ENCODE data around the gene UBE2E2. TPM values are rescaled to one million over a fixed set of nuclear protein-coding genes. Genes with fewer than 3 reads are reported as not detected.

UBE2E2 gene
- total RNA-seq, 1 experiment from 2014 or later: 45.0 TPM

DNA sequence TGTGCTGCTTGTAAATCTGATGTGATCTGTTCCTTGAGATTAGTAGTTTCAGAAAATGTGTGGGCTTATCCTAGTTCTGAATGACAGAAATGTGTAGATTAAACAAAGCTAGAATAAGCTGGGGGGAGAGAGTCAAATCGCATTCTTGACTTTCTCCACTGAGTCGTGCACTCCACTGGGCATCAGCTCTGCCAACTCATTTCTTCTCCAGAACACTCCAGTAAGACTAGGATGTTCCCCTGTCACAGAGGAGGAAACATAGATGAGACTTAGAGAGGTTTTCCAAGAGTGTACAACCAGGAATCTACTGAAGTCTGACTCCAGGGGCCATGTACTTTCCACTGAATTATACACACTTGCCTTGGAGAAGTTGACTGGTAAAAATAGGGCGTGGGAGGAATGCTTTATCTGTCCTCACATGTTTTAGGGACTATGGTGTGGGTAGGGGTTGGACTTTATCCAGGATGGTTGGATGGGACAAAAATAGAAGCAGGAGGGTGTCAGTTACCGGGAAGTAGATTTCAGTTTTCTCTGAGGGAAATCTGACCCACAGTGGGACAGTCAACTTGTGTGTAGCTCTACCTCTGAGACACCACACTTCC lies 298.2 kb downstream of the UBE2E2 start:
- DNase-seq (ENCODE audit: low read depth in 1 of 2, low spot score in 2 of 2): no peak
- no peaks in the 10 kb centered on the region for H3K4me1 ChIP-seq (replicated peaks)
- no peaks in the 10 kb centered on the region for H3K27me3 ChIP-seq (replicated peaks)
- no peak overlapping the region for H3K27ac ChIP-seq
- H3K9me3 ChIP-seq (replicated peaks): no peaks in the 10 kb centered on the region
- H3K4me3 ChIP-seq: no peak overlapping the region
- no peaks in the 10 kb centered on the region for H3K36me3 ChIP-seq

DNA sequence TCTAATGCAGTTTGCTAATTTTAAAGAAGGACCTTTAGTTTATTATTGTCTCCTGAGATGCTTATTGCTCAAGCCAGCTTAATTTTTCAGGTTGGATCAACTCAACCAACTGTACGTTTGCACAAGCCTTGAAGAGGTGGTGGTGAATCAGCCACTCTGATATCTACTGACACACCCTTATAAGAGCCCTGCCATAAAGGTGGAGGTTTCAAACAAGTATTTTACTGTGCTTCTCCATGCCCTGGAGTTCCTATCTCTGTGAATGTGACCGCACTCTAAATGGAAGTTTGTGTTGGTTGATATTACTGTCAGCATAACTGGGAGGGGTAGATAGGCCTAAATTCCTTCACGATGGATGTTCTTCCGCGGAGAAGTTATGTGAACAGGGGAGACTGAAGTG lies 305.3 kb downstream of the UBE2E2 start:
- DNase-seq (ENCODE audit: low read depth in 1 of 2, low spot score in 2 of 2): no peak
- no peaks in the 10 kb centered on the region for H3K9me3 ChIP-seq (replicated peaks)
- H3K36me3 ChIP-seq: no peaks in the 10 kb centered on the region
- H3K27ac ChIP-seq: no peak overlapping the region
- H3K4me1 ChIP-seq (replicated peaks): no peaks in the 10 kb centered on the region
- H3K27me3 ChIP-seq (replicated peaks): no peaks in the 10 kb centered on the region; the same call in 1 of the 2 replicates
- H3K4me3 ChIP-seq: no peak overlapping the region

DNA sequence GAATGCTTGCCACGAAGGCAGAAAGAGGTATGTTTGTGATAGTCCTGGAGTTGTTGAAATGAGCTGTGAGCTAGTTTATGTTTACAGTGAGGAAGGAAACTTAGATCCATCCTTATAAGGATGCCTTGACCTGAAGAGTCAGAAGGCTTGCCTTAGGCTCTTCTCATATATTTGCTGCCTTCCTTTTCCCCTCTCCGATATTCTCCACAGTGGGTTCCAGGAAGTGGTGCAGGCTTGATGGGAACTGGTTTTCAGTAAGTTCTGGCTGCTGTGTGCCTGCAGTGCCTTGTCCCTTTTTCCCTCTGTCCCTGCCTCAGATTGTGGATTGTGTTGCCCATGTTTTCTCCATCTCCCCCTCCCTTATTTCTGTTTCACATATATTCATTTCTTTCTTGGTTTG lies 315.3 kb downstream of the UBE2E2 start:
- no peak overlapping the region for H3K4me3 ChIP-seq
- peaks cover 9% of the 10 kb centered on the region; the same call in 1 of the 2 replicates for H3K4me1 ChIP-seq (replicated peaks)
- no peaks in the 10 kb centered on the region for H3K36me3 ChIP-seq
- H3K27ac ChIP-seq: no peak overlapping the region
- no peaks in the 10 kb centered on the region for H3K9me3 ChIP-seq (replicated peaks)
- DNase-seq (ENCODE audit: low read depth in 1 of 2, low spot score in 2 of 2): no peak
- no peaks in the 10 kb centered on the region for H3K27me3 ChIP-seq (replicated peaks)

DNA sequence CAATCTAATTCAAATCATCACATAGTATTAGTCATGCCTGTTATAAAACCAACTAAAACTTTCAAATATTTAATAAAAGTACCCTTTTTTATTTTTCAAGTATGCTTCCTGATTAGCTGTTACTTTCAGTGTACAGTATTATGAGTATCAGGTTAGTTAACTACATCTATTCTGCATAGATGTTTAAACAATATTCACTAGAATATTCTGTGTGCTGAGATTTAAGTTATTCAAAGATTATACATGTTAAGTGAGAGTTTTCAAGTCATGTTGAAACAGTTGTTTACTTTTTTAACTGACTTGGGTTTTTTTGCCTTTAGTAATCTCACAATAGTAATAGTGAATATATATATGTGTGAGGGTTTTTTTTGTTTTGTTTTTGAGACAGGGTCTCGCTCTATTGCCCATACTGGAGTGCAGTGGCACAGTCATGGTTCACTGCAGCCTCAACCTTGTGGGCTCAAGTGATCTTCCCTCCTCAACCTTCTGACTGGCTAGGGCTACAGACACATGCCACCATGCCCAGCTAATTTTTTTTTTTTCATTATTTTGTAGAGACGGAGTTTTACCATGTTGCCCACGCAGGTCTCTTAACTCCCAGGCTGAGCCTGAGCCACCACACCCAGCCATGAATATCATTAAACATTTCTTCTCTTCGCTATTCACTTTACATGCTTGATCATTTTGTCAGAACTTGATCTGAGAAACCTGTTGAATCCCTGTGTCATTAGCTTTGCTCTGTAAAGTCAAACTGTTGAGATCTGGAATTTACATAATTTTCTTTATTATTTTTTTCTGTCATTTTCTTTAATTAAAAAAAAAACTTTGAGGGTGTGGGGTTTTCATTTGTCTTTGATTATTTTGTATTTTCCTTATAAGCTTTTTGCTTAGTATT lies 316.4 kb downstream of the UBE2E2 start:
- Histone ChIP-seq H3K4me3 (no peak overlapping the region), H3K27ac (no peak overlapping the region), H3K4me1 (replicated peaks) (peaks cover 9% of the 10 kb centered on the region; the same call in 1 of the 2 replicates), H3K9me3 (replicated peaks) (no peaks in the 10 kb centered on the region), H3K36me3 (no peaks in the 10 kb centered on the region), H3K27me3 (replicated peaks) (no peaks in the 10 kb centered on the region)
- no peak for DNase-seq (ENCODE audit: low read depth in 1 of 2, low spot score in 2 of 2)

DNA sequence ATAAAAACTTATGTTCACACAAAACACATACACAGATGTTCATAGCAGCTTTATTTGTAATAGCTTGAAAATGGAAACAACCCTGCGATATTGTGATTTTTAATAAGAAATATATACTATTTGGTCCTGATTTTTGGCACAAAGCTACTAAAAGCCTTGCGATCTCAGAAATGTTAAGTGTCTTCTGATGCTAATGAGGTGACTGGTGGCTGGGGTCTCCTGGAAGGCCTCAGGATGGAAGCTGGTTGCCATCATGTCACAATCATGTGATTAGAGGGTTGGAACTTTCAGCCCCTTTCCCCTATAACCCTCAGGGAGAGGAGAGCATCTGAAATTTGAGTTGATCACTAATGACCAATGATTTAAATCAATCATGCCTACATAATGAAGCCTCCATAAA lies 324.2 kb downstream of the UBE2E2 start:
- no peak for DNase-seq (ENCODE audit: low read depth in 1 of 2, low spot score in 2 of 2)
- H3K9me3 ChIP-seq (replicated peaks): no peaks in the 10 kb centered on the region
- no peak overlapping the region for H3K27ac ChIP-seq
- no peak overlapping the region for H3K4me3 ChIP-seq
- H3K36me3 ChIP-seq: no peaks in the 10 kb centered on the region
- H3K4me1 ChIP-seq (replicated peaks): no peaks in the 10 kb centered on the region
- no peaks in the 10 kb centered on the region for H3K27me3 ChIP-seq (replicated peaks)

DNA sequence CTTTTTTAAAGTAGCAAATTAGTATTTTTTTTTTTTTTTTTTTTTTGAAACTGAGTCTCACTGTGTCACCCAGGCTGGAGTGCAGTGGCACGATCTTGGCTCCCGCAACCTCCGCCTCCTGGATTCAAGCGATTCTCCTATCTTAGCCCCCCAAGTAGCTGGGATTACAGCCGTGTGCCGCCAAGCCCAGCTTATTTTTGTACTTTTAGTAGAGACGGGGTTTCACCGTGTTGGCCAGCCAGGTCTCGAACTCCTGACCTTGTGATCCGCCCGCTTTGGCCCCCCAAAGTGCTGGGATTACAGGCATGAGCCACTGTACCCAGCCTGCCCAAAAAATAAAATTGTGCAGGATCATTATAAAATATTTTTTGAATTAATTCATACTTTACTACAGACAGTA lies 330.5 kb downstream of the UBE2E2 start:
- H3K4me3 ChIP-seq: no peak overlapping the region
- H3K27ac ChIP-seq: no peak overlapping the region
- H3K4me1 ChIP-seq (replicated peaks): no peaks in the 10 kb centered on the region
- H3K27me3 ChIP-seq (replicated peaks): no peaks in the 10 kb centered on the region
- H3K9me3 ChIP-seq (replicated peaks): no peaks in the 10 kb centered on the region
- no peak for DNase-seq (ENCODE audit: low read depth in 1 of 2, low spot score in 2 of 2)
- no peaks in the 10 kb centered on the region for H3K36me3 ChIP-seq

DNA sequence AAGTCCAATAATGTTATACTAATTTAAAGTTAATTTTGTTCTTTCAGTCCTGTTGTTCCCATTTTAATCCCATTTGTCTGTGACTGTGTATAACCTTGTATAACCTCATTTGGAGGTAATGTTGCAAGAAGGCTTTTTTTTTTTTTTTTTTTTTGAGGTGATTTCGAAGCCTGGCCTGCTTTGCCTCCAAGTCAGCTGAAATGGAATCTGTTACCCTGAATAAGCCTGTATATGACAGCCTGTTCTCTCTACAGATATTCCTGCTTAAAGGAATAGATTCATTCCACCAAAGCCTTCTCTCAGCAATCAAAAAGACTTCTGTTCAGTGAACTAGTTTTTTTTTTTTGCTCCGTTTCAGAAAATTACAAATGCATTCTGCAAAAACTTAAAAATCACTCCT lies 330.9 kb downstream of the UBE2E2 start:
- DNase-seq (ENCODE audit: low read depth in 1 of 2, low spot score in 2 of 2): no peak
- no peaks in the 10 kb centered on the region for H3K4me1 ChIP-seq (replicated peaks)

DNA sequence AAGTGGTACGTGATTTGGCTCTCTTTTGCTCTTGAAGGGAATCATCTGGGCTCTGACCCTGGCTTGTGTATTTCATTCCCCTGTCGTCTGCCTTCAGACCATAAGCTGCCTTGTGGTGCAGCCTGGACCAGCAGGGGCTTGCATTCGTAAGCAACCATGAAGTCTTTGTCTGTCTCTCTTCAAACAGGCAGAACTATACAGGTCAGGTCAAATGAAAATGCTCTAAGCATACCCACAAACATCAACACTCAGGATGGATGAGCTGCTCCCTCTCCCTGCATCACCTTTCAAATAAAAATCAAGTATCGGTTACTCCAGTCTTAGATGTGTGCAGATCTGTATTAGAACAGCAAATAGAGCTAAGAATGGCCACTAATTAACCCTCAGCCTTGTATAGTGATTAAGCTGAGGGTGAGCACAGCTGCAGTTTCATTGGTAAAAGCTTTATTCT lies 334.0 kb downstream of the UBE2E2 start:
- Histone ChIP-seq H3K36me3 (no peaks in the 10 kb centered on the region), H3K27ac (no peak overlapping the region), H3K9me3 (replicated peaks) (no peaks in the 10 kb centered on the region), H3K27me3 (replicated peaks) (no peaks in the 10 kb centered on the region), H3K4me3 (no peak overlapping the region), H3K4me1 (replicated peaks) (no peaks in the 10 kb centered on the region)
- DNase-seq (ENCODE audit: low read depth in 1 of 2, low spot score in 2 of 2): no peak

More for the DNA sequence above, 330.9 kb downstream of the UBE2E2 start:
- Histone ChIP-seq H3K4me3 (no peak overlapping the region), H3K27me3 (replicated peaks) (no peaks in the 10 kb centered on the region), H3K36me3 (no peaks in the 10 kb centered on the region), H3K27ac (no peak overlapping the region), H3K9me3 (replicated peaks) (no peaks in the 10 kb centered on the region)

DNA sequence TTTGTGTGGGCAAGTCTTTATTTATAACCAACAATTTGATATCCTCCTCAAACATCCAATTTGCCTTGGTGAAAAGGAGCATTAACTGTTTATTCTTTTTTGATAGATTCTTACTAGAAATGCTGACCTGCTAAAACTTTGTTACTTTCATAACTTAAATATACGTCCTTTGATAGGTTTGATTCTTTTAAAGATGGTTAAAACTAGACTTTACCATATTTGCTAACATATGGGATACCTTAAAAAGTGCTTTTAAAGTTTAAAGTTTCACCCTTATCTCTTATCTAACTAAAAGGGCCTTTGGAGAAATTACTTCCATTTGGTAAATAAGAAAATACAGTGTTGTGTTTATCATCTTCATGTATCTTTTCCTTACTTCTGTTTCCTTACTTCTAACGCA lies 336.1 kb downstream of the UBE2E2 start:
- Histone ChIP-seq H3K4me1 (replicated peaks) (peaks cover 8% of the 10 kb centered on the region), H3K36me3 (no peaks in the 10 kb centered on the region)

DNA sequence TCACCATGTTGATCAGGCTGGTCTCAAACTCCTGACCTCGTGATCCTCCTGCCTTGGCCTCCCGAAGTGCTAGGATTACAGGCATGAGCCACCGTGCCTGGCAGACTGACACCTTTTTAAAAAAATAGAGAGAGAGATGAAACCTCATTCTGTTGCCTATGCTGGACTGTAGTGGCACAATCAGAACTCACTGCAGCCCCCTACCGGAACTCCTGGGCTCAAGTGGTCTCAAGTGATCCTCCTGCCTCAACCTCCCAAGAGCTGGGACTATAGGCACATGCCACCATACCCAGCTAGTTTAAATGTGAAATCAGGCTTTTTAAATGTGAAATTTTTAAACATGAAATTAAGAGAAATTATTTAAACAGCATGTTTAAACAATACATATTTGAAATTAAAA lies 337.5 kb downstream of the UBE2E2 start:
- H3K4me3 ChIP-seq: no peak overlapping the region
- H3K9me3 ChIP-seq (replicated peaks): no peaks in the 10 kb centered on the region
- no peaks in the 10 kb centered on the region for H3K27me3 ChIP-seq (replicated peaks)
- H3K27ac ChIP-seq: no peak overlapping the region
- H3K4me1 ChIP-seq (replicated peaks): peaks cover 16% of the 10 kb centered on the region
- no peaks in the 10 kb centered on the region for H3K36me3 ChIP-seq
- DNase-seq (ENCODE audit: low read depth in 1 of 2, low spot score in 2 of 2): no peak

More for the DNA sequence above, 336.1 kb downstream of the UBE2E2 start:
- Histone ChIP-seq H3K27me3 (replicated peaks) (no peaks in the 10 kb centered on the region), H3K9me3 (replicated peaks) (no peaks in the 10 kb centered on the region), H3K27ac (no peak overlapping the region), H3K4me3 (no peak overlapping the region)
- DNase-seq (ENCODE audit: low read depth in 1 of 2, low spot score in 2 of 2): no peak

DNA sequence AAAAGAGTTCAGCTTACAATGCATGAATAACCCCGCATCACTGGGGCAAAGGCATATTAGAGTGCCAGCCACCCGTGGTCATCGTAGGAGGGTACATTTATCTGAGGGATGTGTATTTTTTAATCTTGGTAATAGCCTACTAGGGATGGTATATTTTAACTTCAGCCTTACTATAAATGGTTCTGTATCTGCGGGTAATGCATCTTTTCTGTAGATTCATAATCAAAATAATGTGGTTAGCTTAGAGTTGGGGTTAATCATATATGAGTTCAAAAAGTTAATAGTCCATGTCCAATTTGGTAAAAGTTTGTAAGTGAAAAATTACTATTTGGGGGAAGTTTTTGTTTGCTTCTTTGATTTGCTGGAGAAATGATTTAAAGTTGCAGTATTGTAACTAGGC lies 339.0 kb downstream of the UBE2E2 start:
- Histone ChIP-seq H3K4me1 (replicated peaks) (peaks cover 24% of the 10 kb centered on the region), H3K27ac (no peak overlapping the region), H3K27me3 (replicated peaks) (no peaks in the 10 kb centered on the region), H3K9me3 (replicated peaks) (no peaks in the 10 kb centered on the region), H3K4me3 (no peak overlapping the region), H3K36me3 (no peaks in the 10 kb centered on the region)
- DNase-seq (ENCODE audit: low read depth in 1 of 2, low spot score in 2 of 2): no peak

DNA sequence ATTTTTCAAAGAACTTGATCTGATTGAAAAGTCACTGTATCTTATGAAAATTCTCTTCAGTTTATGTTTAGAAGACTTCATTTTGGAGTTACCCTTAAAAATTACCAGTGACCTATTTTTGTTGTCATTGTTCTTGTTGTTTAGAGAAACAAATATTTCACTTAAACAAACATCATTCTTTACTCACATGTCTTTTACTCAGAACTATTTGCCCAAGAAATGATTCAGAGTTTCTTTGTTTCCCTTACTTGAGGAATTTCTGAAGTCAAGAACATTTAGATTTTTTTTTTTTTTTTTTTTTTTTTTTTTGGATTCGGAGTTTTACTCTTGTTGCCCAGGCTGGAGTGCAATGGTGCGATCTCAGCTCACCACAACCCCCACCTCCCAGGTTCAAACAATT lies 343.1 kb downstream of the UBE2E2 start:
- DNase-seq (ENCODE audit: low read depth in 1 of 2, low spot score in 2 of 2): peak in 1 of 2 experiments; percentile 68
- peaks cover 39% of the 10 kb centered on the region for H3K4me1 ChIP-seq (replicated peaks)
- H3K4me3 ChIP-seq: no peak overlapping the region
- no peaks in the 10 kb centered on the region for H3K9me3 ChIP-seq (replicated peaks)
- peak overlapping the region; percentile 83 for H3K27ac ChIP-seq
- H3K27me3 ChIP-seq (replicated peaks): no peaks in the 10 kb centered on the region
- 0 out of 2 replicates have a peak, but pooled peaks cover 3% of the 10 kb centered on the region for H3K36me3 ChIP-seq

DNA sequence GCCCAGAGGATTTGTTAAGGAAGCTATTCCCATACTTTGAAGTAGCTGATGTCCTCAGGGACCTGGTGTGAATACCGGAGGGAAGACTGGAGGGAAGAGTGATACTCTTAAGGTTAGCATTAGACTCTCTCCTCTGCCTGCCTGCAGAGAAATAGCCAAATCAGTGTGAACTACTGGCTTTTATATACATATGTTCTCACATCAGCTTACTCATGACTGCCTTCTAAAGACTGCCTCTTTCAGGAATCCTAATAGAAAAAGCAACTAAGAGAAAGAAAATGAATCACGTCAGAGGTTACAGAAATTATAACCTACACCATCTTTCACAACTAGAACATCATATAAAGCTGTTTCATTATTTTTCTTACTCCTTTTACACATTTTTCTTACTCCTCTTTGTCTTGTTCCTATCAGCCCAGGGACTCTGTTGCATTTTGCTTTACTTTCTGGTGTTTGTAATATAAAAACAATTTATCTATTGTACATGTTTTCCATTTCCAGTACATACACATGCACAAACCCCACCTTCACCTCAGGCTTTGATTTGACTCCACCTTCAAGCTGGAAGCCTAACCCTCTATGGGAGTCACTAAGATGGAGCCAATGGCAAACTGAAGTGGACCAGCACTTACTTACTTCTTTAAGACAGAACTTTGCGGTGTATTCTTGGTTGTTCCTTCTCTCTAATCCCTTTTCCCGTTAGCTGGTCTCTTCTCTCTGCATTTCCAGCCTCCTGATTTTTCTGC lies 345.0 kb downstream of the UBE2E2 start:
- Histone ChIP-seq H3K27ac (no peak overlapping the region), H3K4me3 (no peak overlapping the region), H3K4me1 (replicated peaks) (peaks cover 39% of the 10 kb centered on the region), H3K27me3 (replicated peaks) (no peaks in the 10 kb centered on the region), H3K36me3 (0 out of 2 replicates have a peak, but pooled peaks cover 3% of the 10 kb centered on the region), H3K9me3 (replicated peaks) (no peaks in the 10 kb centered on the region)
- no peak for DNase-seq (ENCODE audit: low read depth in 1 of 2, low spot score in 2 of 2)

DNA sequence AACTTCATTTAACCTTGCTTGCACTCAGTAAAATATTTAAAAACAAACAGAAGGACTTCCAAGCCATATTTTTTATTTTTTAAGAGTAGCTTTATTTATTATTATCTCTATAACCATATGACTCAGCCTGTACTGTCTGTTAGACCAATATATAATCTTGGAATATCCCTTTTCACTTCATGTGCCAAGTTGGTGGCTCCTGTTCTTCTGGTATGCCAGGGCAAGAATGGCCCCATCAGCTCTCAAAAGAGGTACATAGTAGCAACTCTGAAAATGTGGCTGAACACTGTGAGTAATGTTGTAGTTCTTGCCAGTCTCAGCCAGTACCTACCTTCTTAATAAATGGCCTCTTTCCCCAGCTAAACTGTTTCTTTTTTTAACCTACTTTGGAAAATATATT lies 345.6 kb downstream of the UBE2E2 start:
- H3K4me3 ChIP-seq: no peak overlapping the region
- H3K36me3 ChIP-seq: 0 out of 2 replicates have a peak, but pooled peaks cover 3% of the 10 kb centered on the region
- H3K27ac ChIP-seq: no peak overlapping the region
- DNase-seq (ENCODE audit: low read depth in 1 of 2, low spot score in 2 of 2): no peak
- H3K27me3 ChIP-seq (replicated peaks): no peaks in the 10 kb centered on the region
- H3K4me1 ChIP-seq (replicated peaks): peaks cover 37% of the 10 kb centered on the region
- no peaks in the 10 kb centered on the region for H3K9me3 ChIP-seq (replicated peaks)
